T-cell (primary cell): Measurements from ENCODE around the gene ARHGAP6. TPM values are rescaled to one million over a fixed set of nuclear protein-coding genes. Genes with fewer than 3 reads are reported as not detected.

Source experiments
- ATAC-seq, 4 experiments: fragments of 200-7000 bp in 3 of 4; fragments of 150-1000 bp in 1 of 4; cut with Tn5 transposase; replicated peaks in 1 of 4; 1 replicate in 3 of 4; 2 replicates in 1 of 4; pipeline ENCODE4 v1.10.0; 2021; ENCODE audit warnings: moderate library complexity in 3 of 4, mild to moderate bottlenecking in 2 of 4, moderate number of reproducible peaks in 1 of 4
- CTCF ChIA-PET, 2 donors: fragments of 300-600 bp; sonication (Branson Sonifier 250); formaldehyde crosslinking; loops; one replicate each; lab custom pipeline; 2022; ENCODE audit warnings: antibody characterized with exemption in 2 of 2; lab: Charles Lee
- POLR2A ChIA-PET, 2 donors: fragments of 300-600 bp; sonication (Branson Sonifier 250); formaldehyde crosslinking; loops; one replicate each; lab custom pipeline; 2022; ENCODE audit warnings: antibody characterized with exemption in 2 of 2; lab: Charles Lee
- DNase-seq, 35 experiments: peaks; one replicate each; pipeline versions ENCODE4 v3.0.0 to v3.0.0-alpha.2; 2013 to 2023
- H3K27ac ChIP-seq: one replicate; pipeline ENCODE4 v1.5.1; 2013; ENCODE audit warnings: low read length
- H3K27me3 ChIP-seq, 2 experiments: replicated peaks in 1 of 2; 1 replicate in 1 of 2; 2 replicates in 1 of 2; pipeline versions ENCODE4 v1.6.1 to v1.7.0; 2013; ENCODE audit warnings: low read length in 1 of 2, mixed read lengths in 1 of 2; ENCODE audit not compliant: control insufficient read depth in 2 of 2, insufficient read depth in 2 of 2; ENCODE audit errors: extremely low read depth in 1 of 2
- H3K36me3 ChIP-seq, 2 donors: 1 replicate in 1 of 2; 2 replicates in 1 of 2; pipeline versions ENCODE4 v1.6.1 to v1.7.0; 2013; ENCODE audit warnings: low read length in 1 of 2; ENCODE audit not compliant: control insufficient read depth in 2 of 2, insufficient read depth in 1 of 2; ENCODE audit errors: extremely low read depth in 1 of 2
- H3K4me1 ChIP-seq, 2 experiments: 1 replicate in 1 of 2; 2 replicates in 1 of 2; pipeline versions ENCODE4 v1.6.1 to v1.7.0; 2013; ENCODE audit warnings: low read length in 2 of 2, mixed read lengths in 1 of 2; ENCODE audit not compliant: insufficient read depth in 2 of 2, control insufficient read depth in 1 of 2; ENCODE audit errors: extremely low read depth in 1 of 2
- H3K4me3 ChIP-seq, 2 donors: 1 replicate in 1 of 2; 2 replicates in 1 of 2; pipeline versions ENCODE4 v1.5.1 to v1.7.0; 2013; ENCODE audit warnings: mild to moderate bottlenecking in 2 of 2, low read length in 1 of 2, moderate library complexity in 1 of 2; ENCODE audit not compliant: control insufficient read depth in 1 of 2; ENCODE audit errors: extremely low read depth in 1 of 2
- H3K9me3 ChIP-seq: 2 replicates; pipeline ENCODE4 v1.7.0; 2013
- H3K27ac Mint-ChIP-seq, 2 donors: one replicate each; pipeline ENCODE4 v1.8.0; 2020 to 2021; ENCODE audit warnings: mild to moderate bottlenecking in 2 of 2, mixed read lengths in 2 of 2
- H3K27me3 Mint-ChIP-seq, 2 donors: one replicate each; pipeline ENCODE4 v1.8.0; 2021 to 2022; ENCODE audit warnings: mixed read lengths in 2 of 2
- H3K36me3 Mint-ChIP-seq: one replicate; pipeline ENCODE4 v1.8.0; 2021; ENCODE audit warnings: mixed read lengths
- H3K4me1 Mint-ChIP-seq, 3 donors: one replicate each; pipeline ENCODE4 v1.8.0; 2020 to 2022; ENCODE audit warnings: mixed read lengths in 3 of 3, mild to moderate bottlenecking in 1 of 3
- H3K4me3 Mint-ChIP-seq, 3 donors: one replicate each; pipeline ENCODE4 v1.8.0; 2020 to 2022; ENCODE audit warnings: mild to moderate bottlenecking in 3 of 3, mixed read lengths in 3 of 3, moderate library complexity in 3 of 3
- H3K9me3 Mint-ChIP-seq, 3 donors: one replicate each; pipeline ENCODE4 v1.8.0; 2020 to 2022; ENCODE audit warnings: mixed read lengths in 3 of 3
- WGBS: methylation state at CpG from one replicate; pipeline ENCODE4 v1.1.5; 2013; ENCODE audit warnings: missing lambda C conversion rate; ENCODE audit not compliant: insufficient coverage; 5-methylcytosine and 5-hydroxymethylcytosine counted together
- total RNA-seq, 35 experiments: library from RNA in 6 of 35; stranded (reverse) in 6 of 35; fragments of 120-200 nt in 1 of 35; gene quantifications; one replicate each; pipeline versions ENCODE4 v1.2.1 to v1.2.4 and lab custom pipeline; 2013 to 2026

Gene ARHGAP6
- total RNA-seq, 5 donors from 2014 or later (not counting 1 experiment from before 2014, with no cell fraction given): 0.09 to 0.13 (median 0.12) TPM; not detected in 2

GRCh38 chrX:11666952-11667685 is 1.4 kb upstream of the ARHGAP6 start:
- Mint-ChIP-seq H3K27me3 (peaks cover 53 to 61% of the 10 kb centered on the region in 2 donors), H3K36me3 (no peaks in the 10 kb centered on the region)

GRCh38 chrX:11666164-11666563 is 444 bp upstream of the ARHGAP6 start:
- Histone ChIP-seq H3K9me3 (no peaks in the 10 kb centered on the region), H3K27ac (no peak overlapping the region), H3K36me3 (no peaks in the 10 kb centered on the region), H3K4me1 (no peaks in the 10 kb centered on the region), H3K4me3 (no peak overlapping the region), H3K27me3 (peaks cover 0 to 23% of the 10 kb centered on the region in 2 experiments)
- ATAC-seq: no peak
- DNase-seq: no peak
- Mint-ChIP-seq H3K4me1 (peaks cover 0 to 8% (median 4%) of the 10 kb centered on the region in 3 donors), H3K9me3 (no peaks in the 10 kb centered on the region), H3K27ac (no peak overlapping the region), H3K27me3 (peaks cover 51 to 65% of the 10 kb centered on the region in 2 donors), H3K36me3 (no peaks in the 10 kb centered on the region), H3K4me3 (peak overlapping the region in 1 of 3 donors; percentile 12)
- 5% methylated on average over 10 of the region's 24 CpGs for WGBS
- CTCF ChIA-PET: no interaction called here
- POLR2A ChIA-PET: no interaction called here

More at GRCh38 chrX:11666952-11667685, 1.4 kb upstream of the ARHGAP6 start:
- H3K4me3 Mint-ChIP-seq: no peak overlapping the region
- 19% methylated on average over 7 of the region's 12 CpGs for WGBS
- H3K9me3 ChIP-seq: no peaks in the 10 kb centered on the region
- no peaks in the 10 kb centered on the region for H3K4me1 ChIP-seq
- ChIA-PET POLR2A (no interaction called here), CTCF (no interaction called here)
- H3K27ac ChIP-seq: no peak overlapping the region
- no peaks in the 10 kb centered on the region for H3K9me3 Mint-ChIP-seq
- peaks cover 0 to 23% of the 10 kb centered on the region in 2 experiments for H3K27me3 ChIP-seq
- no peak overlapping the region for H3K4me3 ChIP-seq
- DNase-seq (no peak), ATAC-seq (no peak)
- H3K27ac Mint-ChIP-seq: no peak overlapping the region
- peaks cover 0 to 8% (median 4%) of the 10 kb centered on the region in 3 donors for H3K4me1 Mint-ChIP-seq
- H3K36me3 ChIP-seq: no peaks in the 10 kb centered on the region

DNA sequence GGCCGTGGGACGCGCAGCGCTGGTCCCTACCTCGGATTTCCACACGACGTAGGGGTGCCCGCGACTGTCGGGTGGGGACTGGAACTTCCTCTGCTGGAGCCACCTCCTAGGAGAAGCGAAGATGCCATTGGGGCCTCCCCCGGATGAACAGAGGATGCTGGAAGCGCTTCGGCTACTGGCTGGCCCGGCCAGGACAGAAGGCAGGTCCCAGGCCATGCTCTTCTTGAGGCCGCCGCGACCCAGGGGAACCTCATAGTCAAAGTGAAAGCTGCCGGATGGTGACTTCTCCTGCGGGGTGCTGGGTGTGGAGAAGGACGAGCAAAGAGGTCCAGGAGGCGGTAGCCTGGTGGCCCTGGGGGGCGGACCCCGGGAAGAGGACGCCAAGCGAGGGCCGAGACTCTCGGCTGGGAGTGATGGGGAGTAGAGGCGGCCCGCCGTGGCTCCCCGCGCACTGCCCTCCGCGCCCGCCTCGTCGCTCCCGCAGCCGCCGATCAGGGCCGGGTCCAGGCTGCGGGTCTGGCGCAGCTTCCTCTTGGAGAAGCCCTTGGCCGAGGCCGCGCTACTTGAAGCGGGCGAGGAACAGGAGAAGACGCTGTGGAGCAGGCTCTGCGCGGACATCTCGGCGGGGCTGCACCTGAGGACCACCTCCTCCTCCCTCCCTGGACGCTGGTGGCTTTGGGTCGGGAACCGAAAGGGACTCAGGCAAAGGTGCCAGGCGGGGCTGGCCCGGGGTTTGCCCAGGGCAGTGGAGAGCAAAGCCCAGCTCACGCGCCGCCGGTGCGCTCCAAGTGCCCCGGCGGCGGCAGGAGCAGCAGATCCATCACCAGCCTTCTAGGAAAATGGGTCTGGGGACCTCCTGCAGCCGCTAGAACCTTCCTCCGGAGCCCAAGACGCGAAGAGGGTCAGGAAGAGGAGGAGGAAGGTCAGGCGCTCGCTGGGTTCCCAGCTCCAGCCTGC is 1.2 kb downstream of the ARHGAP6 start:
- Histone ChIP-seq H3K36me3 (no peaks in the 10 kb centered on the region), H3K4me1 (no peaks in the 10 kb centered on the region), H3K27ac (no peak overlapping the region), H3K27me3 (peaks cover 0 to 23% of the 10 kb centered on the region in 2 experiments), H3K4me3 (no peak overlapping the region), H3K9me3 (no peaks in the 10 kb centered on the region)
- Mint-ChIP-seq H3K36me3 (no peaks in the 10 kb centered on the region), H3K4me1 (peaks cover 0 to 8% (median 4%) of the 10 kb centered on the region in 3 donors), H3K27ac (no peak overlapping the region), H3K4me3 (peak overlapping the region in 1 of 3 donors; percentile 57), H3K9me3 (no peaks in the 10 kb centered on the region), H3K27me3 (peaks cover 44 to 61% of the 10 kb centered on the region in 2 donors)
- CTCF ChIA-PET: interaction anchor here in 1 of 2 donors (0.5 kb wide), 1 partner anchor 9 kb away, joined by 3 read pairs; no protein-coding TSS in a partner anchor
- no peak for DNase-seq
- ATAC-seq: no peak
- 8% methylated on average over 36 of the region's 73 CpGs for WGBS
- POLR2A ChIA-PET: no interaction called here

DNA sequence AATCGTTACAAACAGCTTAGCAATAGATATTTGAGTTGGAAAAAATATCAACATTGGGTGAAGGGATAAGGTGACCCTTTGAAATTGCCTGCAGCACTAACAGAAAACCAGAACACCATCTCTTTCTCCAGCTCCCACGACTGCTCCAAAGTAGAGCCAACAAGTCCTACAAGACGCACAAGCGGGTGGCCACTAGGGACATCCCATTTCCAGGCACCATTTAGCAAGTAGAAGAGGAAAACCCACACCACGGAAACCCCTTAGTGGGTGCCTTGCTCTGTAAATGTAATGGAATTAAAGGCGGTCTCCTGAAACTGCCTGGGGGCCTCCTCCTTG is 1.9 kb downstream of the ARHGAP6 start:
- no peaks in the 10 kb centered on the region for H3K9me3 Mint-ChIP-seq
- ChIA-PET POLR2A (no interaction called here), CTCF (no interaction called here)
- no peak overlapping the region for H3K27ac Mint-ChIP-seq
- ATAC-seq (no peak), DNase-seq (no peak)
- Histone ChIP-seq H3K4me3 (no peak overlapping the region), H3K4me1 (no peaks in the 10 kb centered on the region), H3K27ac (no peak overlapping the region), H3K27me3 (peaks cover 0 to 23% of the 10 kb centered on the region in 2 experiments), H3K9me3 (no peaks in the 10 kb centered on the region), H3K36me3 (no peaks in the 10 kb centered on the region)
- H3K4me1 Mint-ChIP-seq: peaks cover 0 to 8% (median 4%) of the 10 kb centered on the region in 3 donors
- peaks cover 42 to 59% of the 10 kb centered on the region in 2 donors for H3K27me3 Mint-ChIP-seq
- H3K36me3 Mint-ChIP-seq: no peaks in the 10 kb centered on the region
- WGBS: no CpG with 5 or more reads among the region's 6 CpGs
- peak overlapping the region in 1 of 3 donors; percentile 57 for H3K4me3 Mint-ChIP-seq

DNA sequence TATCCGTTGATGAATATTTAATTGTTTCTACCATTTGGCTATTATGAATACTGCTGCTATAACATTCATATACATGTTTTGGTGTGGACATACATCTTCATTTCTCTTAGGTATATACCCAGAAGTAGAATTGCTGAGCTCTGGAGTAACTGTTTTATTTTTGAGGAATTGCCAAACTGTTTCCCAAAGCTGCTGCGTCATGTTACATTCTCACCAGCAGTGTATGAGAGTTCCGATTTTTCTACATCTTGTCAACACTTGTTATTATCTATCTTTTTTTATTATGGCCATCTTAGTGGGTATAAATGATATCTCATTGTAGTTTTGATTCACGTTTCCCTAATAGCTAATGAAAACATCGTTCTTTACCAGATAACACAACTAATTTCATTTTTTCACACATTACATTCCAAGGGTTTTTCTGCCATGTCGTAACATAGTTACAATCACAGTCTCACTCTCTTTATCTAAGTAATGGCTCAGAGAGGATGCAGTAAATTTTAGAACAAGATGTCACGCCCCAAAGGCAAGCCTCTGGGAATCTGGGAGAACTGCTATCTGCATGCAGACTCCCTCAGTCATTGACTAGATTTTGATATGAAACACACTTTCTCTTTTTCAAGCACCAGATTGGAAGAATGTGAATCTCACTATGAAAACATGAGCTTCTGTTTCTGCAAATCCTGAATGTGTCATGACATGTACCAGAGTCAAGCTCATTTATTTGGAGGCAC is 10.3 kb downstream of the ARHGAP6 start:
- Histone ChIP-seq H3K4me3 (no peak overlapping the region), H3K36me3 (no peaks in the 10 kb centered on the region), H3K4me1 (no peaks in the 10 kb centered on the region), H3K9me3 (no peaks in the 10 kb centered on the region), H3K27ac (no peak overlapping the region), H3K27me3 (no peaks in the 10 kb centered on the region)
- no peaks in the 10 kb centered on the region for H3K9me3 Mint-ChIP-seq
- H3K4me1 Mint-ChIP-seq: no peaks in the 10 kb centered on the region
- H3K4me3 Mint-ChIP-seq: no peak overlapping the region
- H3K27me3 Mint-ChIP-seq: peaks cover 15 to 44% of the 10 kb centered on the region in 2 donors
- H3K36me3 Mint-ChIP-seq: no peaks in the 10 kb centered on the region
- H3K27ac Mint-ChIP-seq: no peak overlapping the region
- ChIA-PET POLR2A (no interaction called here), CTCF (interaction anchor here in 1 of 2 donors (0.7 kb wide), 1 partner anchor 9 kb away, joined by 3 read pairs; no protein-coding TSS in a partner anchor)
- no CpG with 5 or more reads among the region's 7 CpGs for whole genome bisulfite sequencing
- DNase-seq: no peak
- ATAC-seq: no peak
